ENCODE measurements around the gene CCT4.
A peak's percentile ranks its signal among the peaks of the same experiment; 100 is the strongest.

Gene CCT4

GRCh38 chr2:61888267-61889055 lies at the start of gene CCT4:
Gene CCT4, minus strand, starts transcription at chr2:61888656. Its CDS starts 149 bp downstream, at chr2:61888507.
- no peak for TF ChIP-seq CTCF (IDR thresholded peaks at IDR 0.05; ENCODE audit: unreplicated experiment in 3 of 3)
- H3K27me3 Mint-ChIP-seq (ENCODE audit: low read depth) = no peaks in the 10 kb centered on the region
- no peaks in the 10 kb centered on the region for H3K9me3 Mint-ChIP-seq
- H3K36me3 Mint-ChIP-seq (ENCODE audit: low read depth) = peaks cover 23% of the 10 kb centered on the region
- peaks cover 14% of the 10 kb centered on the region for H3K4me1 Mint-ChIP-seq
- H3K4me3 Mint-ChIP-seq = peak within 1 kb of the TSS; percentile 98 to 100 (median 100)
- peak within 1 kb of the TSS; percentile 99 to 100 (median 100) for H3K27ac Mint-ChIP-seq

GRCh38 chr2:61937886-61938285 lies 49.4 kb upstream of the CCT4 start:
- H3K36me3 Mint-ChIP-seq (ENCODE audit: low read depth) = peaks cover 1% of the 10 kb centered on the region

GRCh38 chr2:61937098-61937497 lies 48.6 kb upstream of the CCT4 start:
- no peak overlapping the region for H3K27ac Mint-ChIP-seq
- no peaks in the 10 kb centered on the region for H3K27me3 Mint-ChIP-seq (ENCODE audit: low read depth)
- no peak overlapping the region for H3K4me3 Mint-ChIP-seq
- no peaks in the 10 kb centered on the region for H3K4me1 Mint-ChIP-seq
- peaks cover 4% of the 10 kb centered on the region for H3K9me3 Mint-ChIP-seq
- no peak for TF ChIP-seq CTCF (IDR thresholded peaks at IDR 0.05; ENCODE audit: unreplicated experiment in 3 of 3)
- H3K36me3 Mint-ChIP-seq (ENCODE audit: low read depth) = peaks cover 9% of the 10 kb centered on the region

More at GRCh38 chr2:61937886-61938285, 49.4 kb upstream of the CCT4 start:
- no peak for TF ChIP-seq CTCF (IDR thresholded peaks at IDR 0.05; ENCODE audit: unreplicated experiment in 3 of 3)
- Mint-ChIP-seq H3K9me3 (no peaks in the 10 kb centered on the region), H3K27ac (no peak overlapping the region), H3K4me3 (no peak overlapping the region), H3K4me1 (no peaks in the 10 kb centered on the region), H3K27me3 (ENCODE audit: low read depth) (no peaks in the 10 kb centered on the region)

GRCh38 chr2:61928826-61929461 lies 40.5 kb upstream of the CCT4 start:
- H3K36me3 Mint-ChIP-seq (ENCODE audit: low read depth) = peaks cover 30% of the 10 kb centered on the region
- H3K27me3 Mint-ChIP-seq (ENCODE audit: low read depth) = no peaks in the 10 kb centered on the region
- no peak for TF ChIP-seq CTCF (IDR thresholded peaks at IDR 0.05; ENCODE audit: unreplicated experiment in 3 of 3)
- H3K9me3 Mint-ChIP-seq = peaks cover 5% of the 10 kb centered on the region
- no peak overlapping the region for H3K27ac Mint-ChIP-seq
- H3K4me1 Mint-ChIP-seq = peaks cover 10% of the 10 kb centered on the region
- no peak overlapping the region for H3K4me3 Mint-ChIP-seq

GRCh38 chr2:61926531-61927477 lies 38.3 kb upstream of the CCT4 start:
- H3K4me1 Mint-ChIP-seq = peaks cover 10% of the 10 kb centered on the region
- H3K27me3 Mint-ChIP-seq (ENCODE audit: low read depth) = no peaks in the 10 kb centered on the region
- H3K9me3 Mint-ChIP-seq = no peaks in the 10 kb centered on the region
- TF ChIP-seq CTCF (IDR thresholded peaks at IDR 0.05; ENCODE audit: unreplicated experiment in 3 of 3) = no peak
- H3K27ac Mint-ChIP-seq = no peak overlapping the region
- H3K4me3 Mint-ChIP-seq = no peak overlapping the region
- H3K36me3 Mint-ChIP-seq (ENCODE audit: low read depth) = peaks cover 24% of the 10 kb centered on the region
